Measurements from ENCODE around the gene ACTL8.

GRCh38 chr1:17709981-17710380 lies 45.2 kb upstream of the ACTL8 start:
- no peak for TF ChIP-seq CTCF (IDR thresholded peaks at IDR 0.05; ENCODE audit: insufficient read depth, low read length)
- no peak for TF ChIP-seq SPI1 (IDR thresholded peaks at IDR 0.05; ENCODE audit: borderline replicate concordance, low read depth)
- TF ChIP-seq POLR2AphosphoS5 (IDR thresholded peaks at IDR 0.05; ENCODE audit: low read depth), result no peak
- TF ChIP-seq REST (IDR thresholded peaks at IDR 0.05; ENCODE audit: insufficient replicate concordance, low read depth), result no peak
